HCT116 (cell line): ENCODE data around the gene PLEKHM3. TPM values are rescaled to one million over a fixed set of nuclear protein-coding genes. Genes with fewer than 3 reads are reported as not detected.

ENCODE experiments used
- ATAC-seq: fragments of 200-7000 bp; cut with Tn5 transposase; 2 replicates; pipeline ENCODE4 v1.9.1; 2020; ENCODE audit warnings: mild to moderate bottlenecking, moderate library complexity
- BruUV-seq: library from RNA; stranded (reverse); fragments of 400-500 nt; replicated peaks from 2 replicates; lab custom pipeline; 2021; lab: Mats Ljungman, UMichigan
- CTCF ChIA-PET: fragments of 300-600 bp; sonication (Branson Sonifier 250); formaldehyde crosslinking; loops from one replicate; lab custom pipeline; 2021; ENCODE audit warnings: antibody characterized with exemption; lab: Charles Lee
- POLR2A ChIA-PET: fragments of 300-600, 350-600 bp; sonication (Branson Sonifier 250); formaldehyde crosslinking; loops from one replicate; lab custom pipeline; 2021; ENCODE audit warnings: antibody characterized with exemption; lab: Charles Lee
- RAD21 ChIA-PET, 2 experiments: fragments of 300-600 bp; sonication (Branson Sonifier 250); formaldehyde crosslinking; loops; one replicate each; lab custom pipeline; 2023; ENCODE audit warnings: low total read pairs in 2 of 2; ENCODE audit not compliant: uncharacterized antibody in 2 of 2, unreplicated experiment in 2 of 2, low non-redundant PET in 1 of 2; lab: Charles Lee
- DNase-seq: peaks from one replicate; pipeline ENCODE4 v3.0.0-alpha.2; 2010; ENCODE audit warnings: low read depth, low spot score
- H2AFZ ChIP-seq: fragments of 200-600 bp; shearing (Covaris generic), sonication (generic); 2 replicates; pipeline ENCODE4 v1.6.1; 2017; ENCODE audit warnings: low read depth, mixed run types, mixed read lengths, antibody characterized with exemption, low read length; ENCODE audit not compliant: poor library complexity, severe bottlenecking
- H3K27ac ChIP-seq: 2 replicates; pipeline ENCODE4 v1.5.1; 2012; ENCODE audit warnings: low read depth, low read length
- H3K27me3 ChIP-seq: fragments of 200-600 bp; sonication (generic); 2 replicates; pipeline ENCODE4 v1.6.1; 2016; ENCODE audit warnings: mixed run types, low read length, mixed read lengths; ENCODE audit not compliant: insufficient read depth
- H3K36me3 ChIP-seq, 2 experiments: fragments of 200-500 bp in 1 of 2; fragments of 200-600 bp in 1 of 2; sonication (Bioruptor generic) in 1 of 2; sonication (generic) in 1 of 2; 2 replicates each; pipeline versions ENCODE4 v1.5.1 to v1.6.1; 2014 to 2016; ENCODE audit warnings: low read length in 2 of 2, inconsistent platforms in 1 of 2, mixed read lengths in 1 of 2, mixed run types in 1 of 2; ENCODE audit not compliant: insufficient read depth in 2 of 2, control insufficient read depth in 1 of 2
- H3K4me1 ChIP-seq, 2 experiments: fragments of 200-600 bp in 1 of 2; sonication (generic) in 1 of 2; 2 replicates each; pipeline versions ENCODE4 v1.5.1 to v1.6.1; 2012 to 2017; ENCODE audit warnings: low read length in 2 of 2, inconsistent platforms in 1 of 2, mild to moderate bottlenecking in 1 of 2, mixed read lengths in 1 of 2, mixed run types in 1 of 2, moderate library complexity in 1 of 2; ENCODE audit not compliant: insufficient read depth in 2 of 2, control insufficient read depth in 1 of 2
- H3K4me2 ChIP-seq: fragments of 200-600 bp; sonication (generic); 2 replicates; pipeline ENCODE4 v1.6.1; 2017; ENCODE audit warnings: mixed run types, low read length, mixed read lengths
- H3K4me3 ChIP-seq, 2 experiments: fragments of 200-600 bp in 1 of 2; sonication (generic) in 1 of 2; replicated peaks in 1 of 2; 2 replicates each; pipeline ENCODE4 v1.5.1; 2011 to 2016; ENCODE audit warnings: low read length in 2 of 2, control low read depth in 1 of 2, low read depth in 1 of 2, mild to moderate bottlenecking in 1 of 2, mixed read lengths in 1 of 2, mixed run types in 1 of 2
- H3K79me2 ChIP-seq: fragments of 200-600 bp; sonication (generic); 2 replicates; pipeline ENCODE4 v1.6.1; 2017; ENCODE audit warnings: mild to moderate bottlenecking, mixed run types, low read length, moderate library complexity, mixed read lengths; ENCODE audit not compliant: insufficient read depth
- H3K9ac ChIP-seq: fragments of 200-600 bp; sonication (generic); 2 replicates; pipeline ENCODE4 v1.6.1; 2016; ENCODE audit warnings: low read length, mixed read lengths
- H3K9me2 ChIP-seq: fragments of 200-600 bp; sonication (generic), shearing (Covaris generic); 2 replicates; pipeline ENCODE4 v1.6.1; 2017; ENCODE audit warnings: mixed run types, mild to moderate bottlenecking, moderate library complexity; ENCODE audit not compliant: insufficient read depth
- H3K9me3 ChIP-seq, 2 experiments: fragments of 200-500 bp in 1 of 2; fragments of 200-600 bp in 1 of 2; sonication (Bioruptor generic) in 1 of 2; sonication (generic) in 1 of 2; 2 replicates each; pipeline ENCODE4 v1.6.1; 2014 to 2017; ENCODE audit warnings: low read length in 2 of 2, mixed read lengths in 2 of 2, inconsistent platforms in 1 of 2, low read depth in 1 of 2, mild to moderate bottlenecking in 1 of 2, mixed run types in 1 of 2, moderate library complexity in 1 of 2; ENCODE audit not compliant: control insufficient read depth in 1 of 2, insufficient read depth in 1 of 2
- H4K20me1 ChIP-seq: fragments of 200-600 bp; sonication (generic), shearing (Covaris generic); 2 replicates; pipeline ENCODE4 v1.6.1; 2017; ENCODE audit warnings: mixed run types, mild to moderate bottlenecking, moderate library complexity; ENCODE audit not compliant: insufficient read depth
- ATF3 ChIP-seq: IDR thresholded peaks from 2 replicates; pipeline ENCODE4 v1.6.1; 2012
- CBX3 ChIP-seq: IDR thresholded peaks from 2 replicates; pipeline ENCODE4 v1.6.1; 2012; ENCODE audit warnings: low read depth
- CEBPB ChIP-seq: IDR thresholded peaks from 2 replicates; pipeline ENCODE4 v1.6.1; 2012; ENCODE audit warnings: low read depth
- CTCF ChIP-seq, 3 experiments: fragments of 200-600 bp in 1 of 3; sonication (generic) in 1 of 3; IDR thresholded peaks in 2 of 3; conservative IDR thresholded peaks in 1 of 3; 2 replicates each; pipeline ENCODE4 v1.5.1; 2012 to 2017; ENCODE audit warnings: low read depth in 2 of 3, low read length in 2 of 3, antibody characterized with exemption in 1 of 3, borderline replicate concordance in 1 of 3, control low read depth in 1 of 3, mild to moderate bottlenecking in 1 of 3, mixed read lengths in 1 of 3, mixed run types in 1 of 3, moderate library complexity in 1 of 3; ENCODE audit not compliant: insufficient read depth in 1 of 3
- EGR1 ChIP-seq: IDR thresholded peaks from 2 replicates; pipeline ENCODE4 v1.6.1; 2012; ENCODE audit warnings: low read depth
- ELF1 ChIP-seq: IDR thresholded peaks from 2 replicates; pipeline ENCODE4 v1.6.1; 2012; ENCODE audit warnings: low read depth, borderline replicate concordance
- EZH2 ChIP-seq: fragments of 200-600 bp; sonication (generic); IDR thresholded peaks from 2 replicates; pipeline ENCODE4 v1.6.1; 2017; ENCODE audit warnings: antibody characterized with exemption, mixed run types
- EZH2phosphoT487 ChIP-seq: fragments of 200-600 bp; IDR thresholded peaks from 2 replicates; pipeline ENCODE4 v1.6.1; 2018; ENCODE audit warnings: antibody characterized with exemption, borderline replicate concordance
- FOSL1 ChIP-seq: IDR thresholded peaks from 2 replicates; pipeline ENCODE4 v1.6.1; 2012; ENCODE audit warnings: low read depth
- JUND ChIP-seq: IDR thresholded peaks from 2 replicates; pipeline ENCODE4 v1.6.1; 2012
- POLR2AphosphoS5 ChIP-seq: IDR thresholded peaks from 2 replicates; pipeline ENCODE4 v1.6.1; 2011; ENCODE audit warnings: mild to moderate bottlenecking, low read depth, low read length, moderate library complexity
- RAD21 ChIP-seq: IDR thresholded peaks from 2 replicates; pipeline ENCODE4 v1.6.1; 2012; ENCODE audit warnings: low read depth, mild to moderate bottlenecking
- REST ChIP-seq: IDR thresholded peaks from 2 replicates; pipeline ENCODE4 v1.6.1; 2012; ENCODE audit warnings: low read depth
- SIN3A ChIP-seq: IDR thresholded peaks from 2 replicates; pipeline ENCODE4 v1.6.1; 2012; ENCODE audit warnings: low read depth
- SP1 ChIP-seq: IDR thresholded peaks from 2 replicates; pipeline ENCODE4 v1.6.1; 2012; ENCODE audit warnings: low read depth
- YY1 ChIP-seq: IDR thresholded peaks from 2 replicates; pipeline ENCODE4 v1.6.1; 2011; ENCODE audit warnings: low read length, low read depth, moderate library complexity, mild to moderate bottlenecking; ENCODE audit not compliant: insufficient replicate concordance; ENCODE audit errors: extremely low read depth
- ZBTB33 ChIP-seq: IDR thresholded peaks from 2 replicates; pipeline ENCODE4 v1.6.1; 2011; ENCODE audit warnings: mild to moderate bottlenecking, low read length, moderate library complexity; ENCODE audit not compliant: insufficient replicate concordance; ENCODE audit errors: extremely low read depth
- ZFX ChIP-seq: fragments of 450-650 bp; IDR thresholded peaks from 2 replicates; pipeline ENCODE4 v1.6.1; 2017
- ZNF274 ChIP-seq: fragments of 200-500 bp; sonication (Bioruptor generic); IDR thresholded peaks from 2 replicates; pipeline ENCODE4 v1.6.1; 2014; ENCODE audit warnings: mild to moderate bottlenecking, low read depth, low read length, inconsistent platforms
- intact Hi-C: fragments of 100-400 bp; cut with micrococcal nuclease; formaldehyde crosslinking; loops from 2 replicates; pipeline ENCODE4 v1.10.0; 2022
- total RNA-seq: library from RNA; stranded (reverse); gene quantifications from one replicate; pipeline ENCODE4 v1.2.1, GENCODE V29; 2021; ENCODE audit not compliant: unreplicated experiment

The PLEKHM3 gene
- total RNA-seq, 1 experiment from 2014 or later: 6.3 TPM

GRCh38 chr2:207867056-207867455, 158.3 kb downstream of the PLEKHM3 start:
- intact Hi-C loops: no loop called here

More at GRCh38 chr2:207867056-207867455, 158.3 kb downstream of the PLEKHM3 start:
- Histone ChIP-seq H3K4me2 (no peak overlapping the region), H3K36me3 (no peaks in the 10 kb centered on the region), H3K9me3 (no peaks in the 10 kb centered on the region), H2AFZ (no peak overlapping the region), H3K9ac (no peak overlapping the region)
- BruUV-seq: no TSS peak
- no peak for ATAC-seq
- CTCF ChIA-PET: no interaction called here
- RAD21 ChIA-PET: no interaction called here
- TF ChIP-seq ELF1 (no peak), JUND (no peak), REST (no peak), YY1 (no peak), POLR2AphosphoS5 (no peak), ATF3 (no peak), ZBTB33 (no peak), CTCF (IDR thresholded peaks at IDR 0.05 in 2 of 3, conservative IDR thresholded peaks at IDR 0.05 in 1 of 3; ENCODE audit: borderline replicate concordance in 1 of 3, insufficient read depth in 1 of 3, low read depth in 2 of 3, low read length in 2 of 3) (no peak), SP1 (no peak), SIN3A (no peak), ZNF274 (no peak), ZFX (no peak), EZH2 (no peak), FOSL1 (no peak), CBX3 (no peak), RAD21 (no peak), EGR1 (no peak), CEBPB (no peak), EZH2phosphoT487 (no peak)
- TF ChIP-seq, all 23 proteins: peak for 0
- Histone ChIP-seq H3K4me1 (peaks cover 0 to 9% of the 10 kb centered on the region in 2 experiments; a peak in 1 of 4 replicates), H3K79me2 (no peaks in the 10 kb centered on the region), H3K27me3 (no peaks in the 10 kb centered on the region), H3K9me2 (no peaks in the 10 kb centered on the region), H3K4me3 (no peak overlapping the region), H3K27ac (no peak overlapping the region), H4K20me1 (no peaks in the 10 kb centered on the region)
- POLR2A ChIA-PET: no interaction called here
- DNase-seq: no peak
